Loucy (cell line): Measurements from ENCODE around the gene FAM185A.

Source experiments
- H2AFZ ChIP-seq: fragments of 200-600 bp; sonication (generic); 2 replicates; pipeline ENCODE4 v1.6.0; 2016; ENCODE audit warnings: antibody characterized with exemption, mild to moderate bottlenecking, low read length, moderate library complexity
- H3F3A ChIP-seq: fragments of 200-600 bp; 2 replicates; pipeline ENCODE4 v1.6.0; 2016; ENCODE audit warnings: antibody characterized with exemption, low read depth, mild to moderate bottlenecking
- H3K27me3 ChIP-seq: fragments of 200-600 bp; sonication (generic); 2 replicates; pipeline ENCODE4 v1.6.1; 2014; ENCODE audit warnings: low read length, mild to moderate bottlenecking; ENCODE audit not compliant: insufficient read depth, poor library complexity, severe bottlenecking
- H3K36me3 ChIP-seq: fragments of 200-600 bp; sonication (generic); 2 replicates; pipeline ENCODE4 v1.6.1; 2016; ENCODE audit warnings: low read length; ENCODE audit not compliant: insufficient read depth
- H3K4me1 ChIP-seq: fragments of 200-600 bp; sonication (generic); 2 replicates; pipeline ENCODE4 v1.5.1; 2014; ENCODE audit warnings: low read length, mild to moderate bottlenecking; ENCODE audit not compliant: insufficient read depth, poor library complexity, severe bottlenecking
- H3K4me2 ChIP-seq: fragments of 200-600 bp; sonication (generic); 2 replicates; pipeline ENCODE4 v1.6.0; 2014; ENCODE audit warnings: antibody characterized with exemption, low read length, low read depth, mild to moderate bottlenecking; ENCODE audit not compliant: poor library complexity, severe bottlenecking
- H3K4me3 ChIP-seq: fragments of 200-600 bp; sonication (generic); 2 replicates; pipeline ENCODE4 v1.5.1; 2014; ENCODE audit warnings: low read length, mild to moderate bottlenecking, mixed read lengths; ENCODE audit not compliant: poor library complexity, severe bottlenecking
- H3K79me2 ChIP-seq: fragments of 200-600 bp; sonication (generic); 2 replicates; pipeline ENCODE4 v1.6.1; 2014; ENCODE audit warnings: low read length; ENCODE audit not compliant: insufficient read depth
- H3K9ac ChIP-seq: fragments of 200-600 bp; sonication (generic); 2 replicates; pipeline ENCODE4 v1.6.0; 2014; ENCODE audit warnings: mild to moderate bottlenecking, low read depth, low read length, moderate library complexity; ENCODE audit not compliant: poor library complexity, severe bottlenecking
- H3K9me2 ChIP-seq: fragments of 200-600 bp; sonication (generic); replicated peaks from 2 replicates; pipeline ENCODE4 v1.6.1; 2016; ENCODE audit warnings: low read depth, low read length, mixed read lengths
- H3K9me3 ChIP-seq: fragments of 200-600 bp; sonication (generic); 2 replicates; pipeline ENCODE4 v1.6.1; 2014; ENCODE audit warnings: mild to moderate bottlenecking, antibody characterized with exemption, low read length, low read depth; ENCODE audit not compliant: insufficient read depth
- H4K20me1 ChIP-seq: fragments of 200-600 bp; sonication (generic); 2 replicates; pipeline ENCODE4 v1.6.0; 2014; ENCODE audit warnings: antibody characterized with exemption, low read length, mild to moderate bottlenecking; ENCODE audit not compliant: insufficient read depth, poor library complexity, severe bottlenecking
- CTCF ChIP-seq: fragments of 200-600 bp; sonication (generic); conservative IDR thresholded peaks from 2 replicates; pipeline ENCODE4 v1.5.1; 2014; ENCODE audit warnings: mild to moderate bottlenecking, antibody characterized with exemption, low read length
- EZH2phosphoT487 ChIP-seq: fragments of 200-600 bp; IDR thresholded peaks from 2 replicates; pipeline ENCODE4 v1.6.1; 2018; ENCODE audit warnings: antibody characterized with exemption, mild to moderate bottlenecking, moderate library complexity, borderline replicate concordance

Gene FAM185A

DNA sequence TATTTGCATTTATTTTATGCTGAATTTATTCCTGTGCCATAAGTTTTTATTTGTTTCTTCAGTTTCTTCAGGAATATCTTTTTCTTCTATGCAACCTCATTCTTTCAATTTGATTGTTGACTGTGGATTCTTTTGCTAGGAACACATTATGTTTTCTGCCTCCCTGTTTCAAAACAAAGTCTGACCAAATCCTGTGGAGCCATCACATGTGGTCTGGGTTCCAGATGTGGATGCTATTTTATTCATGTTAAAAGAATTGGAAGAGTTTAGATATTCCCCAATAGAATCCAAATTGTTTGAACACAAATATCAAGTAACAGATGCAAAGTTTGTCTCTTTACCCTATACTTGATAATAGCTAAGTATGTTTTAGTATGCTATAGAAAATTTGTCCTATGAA, 107.2 kb downstream of the FAM185A start:
- H4K20me1 ChIP-seq = no peaks in the 10 kb centered on the region
- no peak overlapping the region for H3K4me3 ChIP-seq
- TF ChIP-seq CTCF = no peak
- no peak for TF ChIP-seq EZH2phosphoT487
- no peaks in the 10 kb centered on the region for H3K27me3 ChIP-seq
- H3K36me3 ChIP-seq = no peaks in the 10 kb centered on the region
- no peak overlapping the region for H3K9ac ChIP-seq
- H2AFZ ChIP-seq = no peak overlapping the region
- no peak overlapping the region for H3K4me2 ChIP-seq
- H3K9me2 ChIP-seq = no peaks in the 10 kb centered on the region
- no peaks in the 10 kb centered on the region for H3K4me1 ChIP-seq
- H3K9me3 ChIP-seq = no peaks in the 10 kb centered on the region
- H3K79me2 ChIP-seq = no peaks in the 10 kb centered on the region
- no peaks in the 10 kb centered on the region for H3F3A ChIP-seq
